GM12878 (cell line): ENCODE data around the gene ERAL1. TPM values are rescaled to one million over a fixed set of nuclear protein-coding genes. Genes with fewer than 3 reads are reported as not detected.

Source experiments
- ATF2 ChIP-seq: IDR thresholded peaks from 2 replicates; pipeline ENCODE4 v1.6.1; 2012; ENCODE audit warnings: low read length, inconsistent platforms
- CBFB ChIP-seq: IDR thresholded peaks from 2 replicates; pipeline ENCODE4 v1.6.1; 2016; ENCODE audit warnings: antibody characterized with exemption, low read depth
- CBX3 ChIP-seq: fragments of 200-600 bp; sonication (generic); IDR thresholded peaks from 2 replicates; pipeline ENCODE4 v1.6.1; 2016; ENCODE audit warnings: low read depth, borderline replicate concordance
- CUX1 ChIP-seq: IDR thresholded peaks from 2 replicates; pipeline ENCODE4 v1.6.1; 2012; ENCODE audit warnings: improper control_type of control experiment, low read depth, low read length; ENCODE audit not compliant: insufficient replicate concordance
- EED ChIP-seq: sonication (generic); IDR thresholded peaks from 2 replicates; pipeline ENCODE4 v1.6.1; 2016; ENCODE audit warnings: antibody characterized with exemption, low read depth
- FOS ChIP-seq: IDR thresholded peaks from 3 replicates; pipeline ENCODE4 v1.6.1; 2011; ENCODE audit warnings: borderline replicate concordance; ENCODE audit not compliant: insufficient read length; ENCODE audit errors: extremely low read depth
- FOXM1 ChIP-seq: IDR thresholded peaks from 2 replicates; pipeline ENCODE4 v1.6.1; 2012; ENCODE audit warnings: low read depth, mild to moderate bottlenecking, inconsistent platforms, low read length, moderate library complexity
- HDGF ChIP-seq: fragments of 450-650 bp; IDR thresholded peaks from 2 replicates; pipeline ENCODE4 v1.6.1; 2016; ENCODE audit warnings: antibody characterized with exemption
- IRF3 ChIP-seq: fragments of 450-650 bp; IDR thresholded peaks from 2 replicates; pipeline ENCODE4 v1.6.1; 2014; ENCODE audit warnings: mild to moderate bottlenecking
- IRF5 ChIP-seq: fragments of 450-650 bp; IDR thresholded peaks from 2 replicates; pipeline ENCODE4 v1.6.1; 2017; ENCODE audit warnings: borderline replicate concordance
- JUND ChIP-seq: IDR thresholded peaks from 2 replicates; pipeline ENCODE4 v1.6.1; 2012; ENCODE audit warnings: low read depth, mild to moderate bottlenecking, low read length, improper control_type of control experiment, moderate library complexity
- KLF5 ChIP-seq: fragments of 450-650 bp; IDR thresholded peaks from 2 replicates; pipeline ENCODE4 v1.6.1; 2014; ENCODE audit warnings: mild to moderate bottlenecking; ENCODE audit not compliant: partially characterized antibody
- NFXL1 ChIP-seq: fragments of 450-650 bp; IDR thresholded peaks from 2 replicates; pipeline ENCODE4 v1.6.1; 2017; ENCODE audit warnings: antibody characterized with exemption, mild to moderate bottlenecking, borderline replicate concordance
- NKRF ChIP-seq: fragments of 450-650 bp; conservative IDR thresholded peaks from 2 replicates; pipeline ENCODE4 v1.6.1; 2017; ENCODE audit warnings: mild to moderate bottlenecking, moderate library complexity
- RCOR1 ChIP-seq: conservative IDR thresholded peaks from 2 replicates; pipeline ENCODE4 v1.6.1; 2012; ENCODE audit warnings: low read depth, low read length, improper control_type of control experiment
- SIN3A ChIP-seq: IDR thresholded peaks from 2 replicates; pipeline ENCODE4 v1.6.1; 2012; ENCODE audit warnings: low read depth, low read length, improper control_type of control experiment
- SMC3 ChIP-seq: IDR thresholded peaks from 2 replicates; pipeline ENCODE4 v1.6.1; 2011; ENCODE audit warnings: low read length, improper control_type of control experiment, borderline replicate concordance
- SPI1 ChIP-seq: IDR thresholded peaks from 2 replicates; pipeline ENCODE4 v1.6.1; 2011; ENCODE audit warnings: low read depth, mild to moderate bottlenecking, low read length, moderate library complexity, borderline replicate concordance; ENCODE audit not compliant: insufficient read depth
- STAT1 ChIP-seq: fragments of 450-650 bp; conservative IDR thresholded peaks from 2 replicates; pipeline ENCODE4 v1.6.1; 2014; ENCODE audit warnings: antibody characterized with exemption, mild to moderate bottlenecking
- ZNF384 ChIP-seq: IDR thresholded peaks from 2 replicates; pipeline ENCODE4 v1.6.1; 2012; ENCODE audit warnings: low read depth, mild to moderate bottlenecking, low read length, improper control_type of control experiment, borderline replicate concordance
- polyA plus RNA-seq, 11 experiments: library from polyadenylated mRNA; depleted of rRNA in 4 of 11; unstranded in 6 of 11; stranded (reverse) in 5 of 11; fragments of >200 nt; fragmentation: Nextera tagmentation in 4 of 11; fragmentation: Illumina TruSeq in 1 of 11; extraction: Ambion mirVana in 4 of 11; extraction: Trizol in 1 of 11; gene quantifications; 1 replicate in 1 of 11; 2 replicates in 10 of 11; pipeline versions ENCODE4 v1.2.1 to v1.2.3, GENCODE V29; 2011 to 2016; ENCODE audit warnings: inconsistent platforms in 2 of 11, missing spikeins in 2 of 11, low read depth in 1 of 11
- total RNA-seq, 4 experiments: library from RNA; depleted of rRNA in 3 of 4; stranded (reverse); fragments of >200 nt in 3 of 4; fragmentation: Illumina TruSeq in 1 of 4; extraction: Trizol in 1 of 4; gene quantifications; 2 replicates each; pipeline versions ENCODE4 v1.2.1 to v1.2.3, GENCODE V29; 2013 to 2021

The ERAL1 gene
- total and polyA plus RNA-seq, 10 of the 15 experiments (the other 5 are each of a cell fraction or from before 2014, with no cell fraction given) = 27.7 to 175 (median 104) TPM

- TF ChIP-seq IRF5 (no peak), STAT1 (no peak), RCOR1 (no peak), JUND (no peak), CBFB (no peak), NFXL1 (no peak), HDGF (no peak), IRF3 (no peak), EED (peak; percentile 23; the same call in 1 of the 2 replicates), SMC3 (no peak), KLF5 (no peak), ATF2 (no peak), FOXM1 (no peak), ZNF384 (no peak), NKRF (no peak), CBX3 (no peak), SIN3A (no peak), CUX1 (no peak), SPI1 (no peak), FOS (no peak)
These were observed 16.3 kb downstream of the ERAL1 start (continued) for GRCh38 chr17:28871056-28871579.
